SU-DHL-6 (cell line): Measurements from ENCODE around the gene SMAD6.

Experiments used
- H2AFZ ChIP-seq: fragments of 200-600 bp; sonication (generic); 2 replicates; pipeline ENCODE4 v1.6.1; 2014; ENCODE audit warnings: low read depth, mild to moderate bottlenecking, moderate library complexity, mixed read lengths, antibody characterized with exemption, low read length; ENCODE audit not compliant: severe bottlenecking
- H3F3A ChIP-seq: fragments of 200-600 bp; shearing (Covaris generic); 2 replicates; pipeline ENCODE4 v1.6.0; 2016; ENCODE audit warnings: antibody characterized with exemption, mild to moderate bottlenecking; ENCODE audit not compliant: insufficient read depth
- H3K27ac ChIP-seq: fragments of 200-600 bp; sonication (generic); 2 replicates; pipeline ENCODE4 v1.5.1; 2016; ENCODE audit warnings: low read depth, mild to moderate bottlenecking, low read length, moderate library complexity, mixed read lengths
- H3K27me3 ChIP-seq: fragments of 200-600 bp; sonication (generic), shearing (Covaris generic); 2 replicates; pipeline ENCODE4 v1.6.0; 2014; ENCODE audit warnings: mild to moderate bottlenecking, low read length
- H3K36me3 ChIP-seq: fragments of 200-600 bp; sonication (generic); 2 replicates; pipeline ENCODE4 v1.6.1; 2014; ENCODE audit warnings: mild to moderate bottlenecking, low read length, mixed read lengths
- H3K4me2 ChIP-seq: fragments of 300-600, 200-600 bp; shearing (Covaris generic), sonication (generic); 2 replicates; pipeline ENCODE4 v1.6.0; 2014; ENCODE audit warnings: low read length, low read depth, mild to moderate bottlenecking; ENCODE audit not compliant: poor library complexity, severe bottlenecking
- H3K4me3 ChIP-seq: fragments of 200-600 bp; sonication (generic); 2 replicates; pipeline ENCODE4 v1.5.1; 2014; ENCODE audit warnings: antibody characterized with exemption, low read length, mild to moderate bottlenecking, mixed read lengths; ENCODE audit not compliant: insufficient read depth, poor library complexity, severe bottlenecking
- H3K79me2 ChIP-seq: fragments of 200-600 bp; sonication (generic); 2 replicates; pipeline ENCODE4 v1.6.1; 2014; ENCODE audit warnings: mild to moderate bottlenecking, low read length, moderate library complexity; ENCODE audit not compliant: insufficient read depth
- H3K9ac ChIP-seq: fragments of 200-600 bp; sonication (generic); 2 replicates; pipeline ENCODE4 v1.7.0; 2014; ENCODE audit warnings: mild to moderate bottlenecking, low read length
- H3K9me2 ChIP-seq: fragments of 200-600 bp; sonication (generic); replicated peaks from 2 replicates; pipeline ENCODE4 v1.6.1; 2014; ENCODE audit warnings: low read length; ENCODE audit not compliant: insufficient read depth
- H3K9me3 ChIP-seq: fragments of 200-600 bp; sonication (generic); 2 replicates; pipeline ENCODE4 v1.6.1; 2014; ENCODE audit warnings: low read length, mixed read lengths; ENCODE audit not compliant: insufficient read depth
- H4K20me1 ChIP-seq: fragments of 200-600 bp; sonication (generic); 2 replicates; pipeline ENCODE4 v1.6.1; 2014; ENCODE audit warnings: low read depth, mild to moderate bottlenecking, antibody characterized with exemption, low read length, moderate library complexity, mixed read lengths
- EZH2phosphoT487 ChIP-seq: fragments of 200-600 bp; sonication (generic), shearing (Covaris generic); conservative IDR thresholded peaks from 2 replicates; pipeline ENCODE4 v1.6.1; 2018; ENCODE audit warnings: mild to moderate bottlenecking, antibody characterized with exemption, low read length, moderate library complexity, mixed read lengths
- TF ChIP-seq, protein P1 (sequence below): fragments of 200-600 bp; sonication (generic); IDR thresholded peaks from one replicate; pipeline ENCODE4 v1.5.1; 2017; ENCODE audit warnings: antibody characterized with exemption, mild to moderate bottlenecking, low read length, moderate library complexity; ENCODE audit not compliant: insufficient read depth, poor library complexity, severe bottlenecking

Gene SMAD6

DNA sequence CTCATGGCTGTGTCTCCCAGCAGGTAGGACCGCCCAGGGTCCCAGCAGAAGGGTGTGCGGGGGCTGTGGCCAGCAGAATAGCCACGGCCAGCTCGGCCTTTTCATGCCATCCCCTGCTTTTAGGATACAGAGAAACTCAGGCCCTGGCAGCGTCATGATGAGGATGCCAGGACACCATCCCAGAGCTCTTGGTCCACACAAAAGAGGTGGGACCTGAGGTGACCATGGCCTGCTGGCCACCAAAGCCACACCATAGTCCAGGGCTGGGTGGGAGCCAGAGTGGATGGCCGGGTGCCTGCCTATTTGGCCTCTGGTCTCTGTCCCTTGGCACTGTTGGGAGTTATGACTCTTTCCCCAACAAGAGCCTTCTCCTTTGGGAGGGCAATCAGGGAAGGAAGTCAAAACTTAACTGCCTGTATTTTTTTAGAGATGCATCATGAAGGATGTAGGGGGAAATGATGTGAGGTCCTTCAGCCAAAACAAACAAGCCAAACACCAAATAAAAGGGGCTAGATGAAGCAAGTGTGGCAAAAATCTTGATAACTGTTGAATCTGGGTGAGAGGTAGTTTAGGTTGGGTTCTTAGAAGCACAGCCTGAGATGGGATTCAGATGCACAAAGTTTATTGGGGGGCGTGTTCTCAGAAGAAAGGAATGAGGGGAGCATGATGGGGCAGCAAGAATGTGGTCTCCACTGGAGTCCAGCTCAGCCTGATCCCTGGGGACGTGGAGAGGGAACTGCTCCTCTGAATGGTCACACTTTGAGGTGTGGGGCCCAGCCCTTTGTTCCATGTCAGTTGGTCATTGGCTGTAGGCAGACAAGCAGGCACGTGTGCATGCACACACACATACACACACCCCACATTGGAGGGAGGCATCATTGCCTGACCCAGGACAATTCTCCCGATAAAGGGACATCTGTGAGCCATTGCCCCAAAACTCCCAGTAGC lies 33.2 kb downstream of the SMAD6 start:
- H3K4me2 ChIP-seq = no peak overlapping the region
- no peaks in the 10 kb centered on the region for H3K9me2 ChIP-seq
- no peaks in the 10 kb centered on the region for H4K20me1 ChIP-seq
- H3K27ac ChIP-seq = no peak overlapping the region
- TF ChIP-seq, protein P1, sequence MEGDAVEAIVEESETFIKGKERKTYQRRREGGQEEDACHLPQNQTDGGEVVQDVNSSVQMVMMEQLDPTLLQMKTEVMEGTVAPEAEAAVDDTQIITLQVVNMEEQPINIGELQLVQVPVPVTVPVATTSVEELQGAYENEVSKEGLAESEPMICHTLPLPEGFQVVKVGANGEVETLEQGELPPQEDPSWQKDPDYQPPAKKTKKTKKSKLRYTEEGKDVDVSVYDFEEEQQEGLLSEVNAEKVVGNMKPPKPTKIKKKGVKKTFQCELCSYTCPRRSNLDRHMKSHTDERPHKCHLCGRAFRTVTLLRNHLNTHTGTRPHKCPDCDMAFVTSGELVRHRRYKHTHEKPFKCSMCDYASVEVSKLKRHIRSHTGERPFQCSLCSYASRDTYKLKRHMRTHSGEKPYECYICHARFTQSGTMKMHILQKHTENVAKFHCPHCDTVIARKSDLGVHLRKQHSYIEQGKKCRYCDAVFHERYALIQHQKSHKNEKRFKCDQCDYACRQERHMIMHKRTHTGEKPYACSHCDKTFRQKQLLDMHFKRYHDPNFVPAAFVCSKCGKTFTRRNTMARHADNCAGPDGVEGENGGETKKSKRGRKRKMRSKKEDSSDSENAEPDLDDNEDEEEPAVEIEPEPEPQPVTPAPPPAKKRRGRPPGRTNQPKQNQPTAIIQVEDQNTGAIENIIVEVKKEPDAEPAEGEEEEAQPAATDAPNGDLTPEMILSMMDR = no peak
- no peaks in the 10 kb centered on the region for H3K36me3 ChIP-seq
- H3K27me3 ChIP-seq = no peaks in the 10 kb centered on the region
- H3F3A ChIP-seq = no peaks in the 10 kb centered on the region
- no peaks in the 10 kb centered on the region for H3K9me3 ChIP-seq
- no peak overlapping the region for H3K4me3 ChIP-seq
- H2AFZ ChIP-seq = no peak overlapping the region
- H3K9ac ChIP-seq = no peak overlapping the region
- no peaks in the 10 kb centered on the region for H3K79me2 ChIP-seq

DNA sequence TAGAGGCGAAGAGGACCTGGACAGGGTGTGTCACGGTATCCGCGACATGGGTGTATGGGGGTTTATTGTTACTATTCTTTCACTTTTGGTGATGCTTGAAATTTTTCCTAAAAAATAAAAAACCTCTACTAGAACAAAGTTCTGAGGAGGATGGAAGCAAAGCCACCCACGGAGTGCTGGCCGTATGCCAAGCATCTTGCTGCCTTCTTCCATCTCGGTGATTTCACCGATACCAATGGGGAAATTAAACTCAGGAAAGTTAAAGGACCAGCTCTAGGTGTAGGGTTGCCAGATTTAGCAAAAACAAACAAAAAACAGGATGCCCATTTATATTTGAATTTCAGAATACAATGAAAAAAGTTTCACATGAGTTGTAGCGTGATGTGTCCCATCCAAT lies 33.9 kb downstream of the SMAD6 start:
- Histone ChIP-seq H3K4me2 (no peak overlapping the region), H3K36me3 (no peaks in the 10 kb centered on the region), H3K9me2 (no peaks in the 10 kb centered on the region), H3K9ac (no peak overlapping the region), H3K27ac (no peak overlapping the region), H3K27me3 (no peaks in the 10 kb centered on the region), H3F3A (no peaks in the 10 kb centered on the region), H3K79me2 (no peaks in the 10 kb centered on the region), H2AFZ (no peak overlapping the region), H3K4me3 (no peak overlapping the region), H3K9me3 (no peaks in the 10 kb centered on the region), H4K20me1 (no peaks in the 10 kb centered on the region)
- no peak for TF ChIP-seq EZH2phosphoT487
- TF ChIP-seq, protein P1 = no peak

DNA sequence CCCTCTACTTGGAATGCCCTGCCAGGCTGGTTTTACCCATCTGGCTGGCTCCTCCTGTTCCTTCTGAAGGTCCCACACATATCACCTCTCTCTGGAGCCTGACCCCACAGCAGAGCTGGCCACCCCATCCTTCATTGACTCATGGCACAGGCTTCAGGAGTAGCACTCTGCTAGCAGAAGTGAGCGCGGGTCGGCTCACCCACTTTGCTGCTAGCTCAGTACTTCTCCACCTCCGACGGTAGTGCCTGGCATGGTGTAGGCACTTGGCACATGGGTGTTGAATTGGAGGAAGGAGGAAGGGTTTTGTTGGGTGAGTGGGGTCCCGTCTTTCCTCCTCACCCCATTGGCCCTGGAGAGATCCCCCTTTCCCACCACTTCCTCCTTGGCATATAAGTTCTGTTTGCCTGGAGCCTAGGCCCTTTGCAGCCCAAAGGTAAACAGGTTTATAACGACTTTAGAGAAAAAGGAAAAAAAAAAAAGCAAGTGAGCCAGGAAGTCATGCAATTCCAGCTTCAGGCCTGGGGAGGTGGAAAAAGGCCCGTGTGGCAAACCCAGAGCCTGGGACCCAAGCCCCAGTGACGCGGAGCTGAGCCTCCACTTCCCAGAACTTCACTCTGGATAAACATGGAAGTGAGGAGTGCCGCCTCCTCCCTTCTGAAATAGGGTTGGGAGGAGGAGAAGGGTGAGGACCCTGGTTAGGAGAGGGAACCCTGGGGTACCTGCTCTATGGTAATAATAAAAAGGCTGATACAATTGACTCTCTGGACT lies 35.4 kb downstream of the SMAD6 start:
- Histone ChIP-seq H3K9ac (no peak overlapping the region), H4K20me1 (no peaks in the 10 kb centered on the region), H3K4me2 (no peak overlapping the region), H3K9me3 (no peaks in the 10 kb centered on the region), H2AFZ (no peak overlapping the region), H3K36me3 (no peaks in the 10 kb centered on the region), H3K27me3 (no peaks in the 10 kb centered on the region), H3K9me2 (no peaks in the 10 kb centered on the region), H3K4me3 (no peak overlapping the region), H3K27ac (no peak overlapping the region), H3K79me2 (no peaks in the 10 kb centered on the region), H3F3A (no peaks in the 10 kb centered on the region)
- TF ChIP-seq EZH2phosphoT487 = no peak
- TF ChIP-seq, protein P1 = no peak
